ENCODE measurements around the gene FAM107B.
"Not testable (repeated sequence)": the region's sequence is repeated elsewhere in the genome, so short reads cannot be mapped to it uniquely, and the experiment has no call there.

The FAM107B gene

DNA sequence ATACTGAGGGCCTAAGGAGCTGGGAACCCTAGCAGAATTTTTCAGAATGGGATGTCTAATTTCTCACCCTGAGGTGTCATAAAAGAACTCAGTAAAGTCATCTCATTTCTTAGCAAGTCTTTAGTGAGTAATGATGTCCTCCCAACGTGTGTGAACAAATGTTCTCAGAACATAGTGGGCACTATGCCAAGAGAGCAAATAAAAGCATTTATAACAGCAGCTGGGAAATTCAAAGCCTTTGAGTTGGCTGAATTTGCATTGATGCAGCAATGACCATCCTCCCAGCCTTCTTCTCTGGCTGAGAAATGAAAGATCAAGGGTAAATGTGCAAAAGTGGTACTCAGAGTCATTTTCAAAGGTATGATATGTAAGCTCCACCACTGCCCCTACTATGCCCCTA lies 109.4 kb downstream of the FAM107B start:
- H3K4me3 ChIP-seq (replicated peaks; ENCODE audit: low read depth, low read length) = no peak overlapping the region
- TF ChIP-seq, protein P1, sequence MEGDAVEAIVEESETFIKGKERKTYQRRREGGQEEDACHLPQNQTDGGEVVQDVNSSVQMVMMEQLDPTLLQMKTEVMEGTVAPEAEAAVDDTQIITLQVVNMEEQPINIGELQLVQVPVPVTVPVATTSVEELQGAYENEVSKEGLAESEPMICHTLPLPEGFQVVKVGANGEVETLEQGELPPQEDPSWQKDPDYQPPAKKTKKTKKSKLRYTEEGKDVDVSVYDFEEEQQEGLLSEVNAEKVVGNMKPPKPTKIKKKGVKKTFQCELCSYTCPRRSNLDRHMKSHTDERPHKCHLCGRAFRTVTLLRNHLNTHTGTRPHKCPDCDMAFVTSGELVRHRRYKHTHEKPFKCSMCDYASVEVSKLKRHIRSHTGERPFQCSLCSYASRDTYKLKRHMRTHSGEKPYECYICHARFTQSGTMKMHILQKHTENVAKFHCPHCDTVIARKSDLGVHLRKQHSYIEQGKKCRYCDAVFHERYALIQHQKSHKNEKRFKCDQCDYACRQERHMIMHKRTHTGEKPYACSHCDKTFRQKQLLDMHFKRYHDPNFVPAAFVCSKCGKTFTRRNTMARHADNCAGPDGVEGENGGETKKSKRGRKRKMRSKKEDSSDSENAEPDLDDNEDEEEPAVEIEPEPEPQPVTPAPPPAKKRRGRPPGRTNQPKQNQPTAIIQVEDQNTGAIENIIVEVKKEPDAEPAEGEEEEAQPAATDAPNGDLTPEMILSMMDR (IDR thresholded peaks at IDR 0.05; ENCODE audit: low read depth, low read length, missing control alignments) = no peak
- no peak for DNase-seq (ENCODE audit: extremely low read depth, low read depth)

DNA sequence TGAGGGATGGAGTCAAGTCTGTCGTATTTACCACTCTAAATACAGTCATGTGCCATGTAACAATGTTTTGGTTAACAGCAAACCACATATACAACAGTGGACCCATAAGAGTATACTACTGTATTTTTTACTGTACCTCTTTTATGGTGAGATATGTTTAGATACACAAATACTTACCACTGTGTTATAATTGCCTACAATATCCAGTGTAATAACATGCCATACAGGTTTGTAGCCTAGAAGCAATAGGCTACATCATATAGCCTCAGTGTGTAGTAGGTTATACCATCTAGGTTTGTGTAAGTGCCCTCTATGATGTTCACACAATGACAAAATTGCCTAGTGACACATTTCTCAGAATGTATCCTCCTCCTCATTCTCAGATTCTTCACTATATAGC lies 110.4 kb downstream of the FAM107B start:
- H3K4me3 ChIP-seq (replicated peaks; ENCODE audit: low read depth, low read length) = no peak overlapping the region
- TF ChIP-seq, protein P1 (IDR thresholded peaks at IDR 0.05; ENCODE audit: low read depth, low read length, missing control alignments) = no peak
- no peak for DNase-seq (ENCODE audit: extremely low read depth, low read depth)

DNA sequence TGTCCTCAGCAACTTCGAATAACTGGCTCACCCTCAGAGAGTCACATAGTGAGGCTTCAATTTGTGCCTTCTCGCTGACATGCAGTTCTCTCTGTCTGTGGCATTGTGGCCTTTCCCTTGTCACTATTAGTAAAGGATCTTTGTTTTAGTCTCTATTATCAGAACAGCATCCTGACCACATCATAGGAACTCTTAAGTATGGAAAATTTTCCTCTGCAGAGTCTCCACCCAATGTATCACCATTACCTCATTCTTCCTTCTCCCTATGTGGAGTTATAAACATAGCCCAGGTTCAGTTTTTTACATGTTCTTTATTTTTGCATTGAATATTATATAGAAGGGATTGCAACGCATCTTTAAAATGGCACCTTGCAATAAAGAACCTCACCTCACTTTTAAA lies 112.9 kb downstream of the FAM107B start:
- no peak overlapping the region for H3K4me3 ChIP-seq (replicated peaks; ENCODE audit: low read depth, low read length)
- no peak for DNase-seq (ENCODE audit: extremely low read depth, low read depth)
- TF ChIP-seq, protein P1 (IDR thresholded peaks at IDR 0.05; ENCODE audit: low read depth, low read length, missing control alignments) = no peak

DNA sequence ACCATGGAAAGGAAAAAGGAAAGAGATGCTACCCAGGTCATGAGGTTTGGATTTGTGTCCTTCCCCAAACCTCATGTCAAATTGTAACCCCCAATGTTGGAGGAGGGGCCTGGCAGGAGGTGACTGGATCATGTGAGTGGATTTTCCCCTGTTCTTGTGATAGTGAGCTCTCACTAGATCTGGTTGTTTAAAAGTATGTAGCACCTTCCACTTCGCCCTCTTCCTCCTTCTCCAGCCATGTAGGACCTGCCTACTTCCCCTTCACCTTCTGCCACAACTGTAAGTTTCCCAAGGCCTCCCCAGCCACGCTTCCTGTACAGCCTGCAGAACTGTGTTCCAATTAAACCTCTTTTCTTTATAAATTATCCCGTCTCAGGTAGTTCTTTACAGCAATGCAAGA lies 113.9 kb downstream of the FAM107B start:
- TF ChIP-seq, protein P1 (IDR thresholded peaks at IDR 0.05; ENCODE audit: low read depth, low read length, missing control alignments) = no peak
- no peak overlapping the region for H3K4me3 ChIP-seq (replicated peaks; ENCODE audit: low read depth, low read length)
- DNase-seq (ENCODE audit: extremely low read depth, low read depth) = no peak

DNA sequence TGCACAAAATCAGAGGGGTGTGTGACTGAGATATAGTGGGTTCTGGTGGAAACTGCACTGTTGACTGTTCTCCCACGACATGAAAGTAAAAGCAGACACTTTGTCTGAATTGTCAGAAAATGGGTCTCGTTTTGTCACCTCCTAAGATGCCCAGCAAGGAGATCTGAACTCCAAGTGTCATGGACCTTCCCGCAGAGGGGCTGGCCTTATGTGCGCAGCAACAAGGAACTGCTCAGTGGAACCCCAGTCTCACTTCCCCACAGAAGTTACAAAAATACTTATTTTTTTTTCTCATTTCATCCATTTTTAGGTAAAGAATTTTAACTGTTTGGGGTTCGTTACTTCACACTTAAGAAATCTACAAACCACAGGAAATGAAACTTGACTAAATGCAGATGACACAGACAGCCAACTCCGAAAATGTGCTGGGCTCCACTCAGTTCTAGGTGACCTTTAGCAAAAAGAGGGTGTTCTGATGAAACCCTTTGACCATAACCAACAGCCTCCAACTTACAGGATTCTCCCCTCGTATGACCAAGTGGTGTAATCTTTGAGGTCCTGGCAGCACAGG lies 115.0 kb downstream of the FAM107B start:
- H3K4me3 ChIP-seq (replicated peaks; ENCODE audit: low read depth, low read length) = no peak overlapping the region
- no peak for DNase-seq (ENCODE audit: extremely low read depth, low read depth)
- TF ChIP-seq, protein P1 (IDR thresholded peaks at IDR 0.05; ENCODE audit: low read depth, low read length, missing control alignments) = no peak

DNA sequence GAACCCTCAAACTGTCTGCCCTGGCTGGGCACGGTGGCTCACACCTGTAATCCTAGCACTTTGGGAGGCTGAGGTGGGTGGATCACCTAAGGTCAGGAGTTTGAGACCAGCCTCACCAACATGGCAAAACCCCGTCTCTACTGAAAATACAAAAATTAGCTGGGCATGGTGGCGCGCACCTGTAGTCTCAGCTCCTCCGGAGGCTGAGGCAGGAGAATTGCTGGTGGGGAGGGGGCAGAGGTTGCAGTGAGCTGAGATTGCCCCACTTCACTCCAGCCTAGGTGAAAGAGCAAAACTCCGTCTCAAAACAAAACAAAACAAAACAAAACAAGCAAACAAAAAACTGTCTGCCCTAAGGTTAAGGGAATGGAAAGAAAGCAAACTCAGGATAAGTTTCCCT lies 115.6 kb downstream of the FAM107B start:
- not testable (repeated sequence) for H3K4me3 ChIP-seq (replicated peaks; ENCODE audit: low read depth, low read length); DNase-seq (ENCODE audit: extremely low read depth, low read depth)

DNA sequence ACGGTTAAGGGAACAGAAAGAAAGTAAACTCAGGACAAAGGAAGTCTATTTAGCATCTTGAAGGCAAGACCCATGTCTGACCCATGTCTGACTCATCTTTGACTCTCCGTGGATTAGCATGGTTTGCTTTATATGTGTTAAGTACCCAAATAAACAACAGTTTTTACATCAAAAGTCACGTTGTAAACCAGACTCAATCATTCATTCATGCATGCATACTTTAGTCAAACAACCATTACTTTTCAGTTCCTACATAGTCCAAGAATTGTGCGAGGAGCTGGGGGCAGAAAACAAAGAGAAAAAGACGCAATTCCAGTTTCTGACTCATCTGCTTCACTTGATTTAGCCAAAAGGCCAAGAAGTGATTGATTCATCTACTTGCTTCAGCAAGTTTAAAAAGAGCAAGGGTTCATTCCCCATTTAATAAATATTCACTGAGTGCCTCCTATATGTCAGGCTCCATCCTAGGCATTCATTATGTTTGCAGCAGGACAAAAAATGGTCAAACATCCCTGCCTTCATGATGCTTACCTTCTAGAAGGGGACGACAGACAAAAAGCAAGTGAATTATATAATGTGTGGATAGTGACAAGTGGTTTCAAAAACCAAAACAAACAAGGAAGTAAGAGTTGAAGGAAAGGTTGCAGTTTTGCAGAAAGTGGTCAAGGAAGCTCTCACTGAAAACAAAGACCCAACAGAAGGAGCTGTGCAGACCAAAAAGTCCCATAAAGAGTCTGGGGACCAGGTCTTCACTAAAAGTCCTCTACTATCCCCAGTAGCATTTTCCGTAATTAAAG lies 116.2 kb downstream of the FAM107B start:
- no peak overlapping the region for H3K4me3 ChIP-seq (replicated peaks; ENCODE audit: low read depth, low read length)
- TF ChIP-seq, protein P1 (IDR thresholded peaks at IDR 0.05; ENCODE audit: low read depth, low read length, missing control alignments) = no peak
- DNase-seq (ENCODE audit: extremely low read depth, low read depth) = peak; percentile 25

Measured in HFF-Myc (cell line).